ENCODE data around the gene TANGO6. TPM values are rescaled to one million over a fixed set of nuclear protein-coding genes. Genes with fewer than 3 reads are reported as not detected.
A peak's percentile ranks its signal among the peaks of the same experiment; 100 is the strongest.

The TANGO6 gene
- total and polyA plus RNA-seq, 2 of the 8 experiments (the other 6 are each of a cell fraction or from before 2014, with no cell fraction given) = 5.0 to 19.5 TPM

- TF ChIP-seq, protein P1, sequence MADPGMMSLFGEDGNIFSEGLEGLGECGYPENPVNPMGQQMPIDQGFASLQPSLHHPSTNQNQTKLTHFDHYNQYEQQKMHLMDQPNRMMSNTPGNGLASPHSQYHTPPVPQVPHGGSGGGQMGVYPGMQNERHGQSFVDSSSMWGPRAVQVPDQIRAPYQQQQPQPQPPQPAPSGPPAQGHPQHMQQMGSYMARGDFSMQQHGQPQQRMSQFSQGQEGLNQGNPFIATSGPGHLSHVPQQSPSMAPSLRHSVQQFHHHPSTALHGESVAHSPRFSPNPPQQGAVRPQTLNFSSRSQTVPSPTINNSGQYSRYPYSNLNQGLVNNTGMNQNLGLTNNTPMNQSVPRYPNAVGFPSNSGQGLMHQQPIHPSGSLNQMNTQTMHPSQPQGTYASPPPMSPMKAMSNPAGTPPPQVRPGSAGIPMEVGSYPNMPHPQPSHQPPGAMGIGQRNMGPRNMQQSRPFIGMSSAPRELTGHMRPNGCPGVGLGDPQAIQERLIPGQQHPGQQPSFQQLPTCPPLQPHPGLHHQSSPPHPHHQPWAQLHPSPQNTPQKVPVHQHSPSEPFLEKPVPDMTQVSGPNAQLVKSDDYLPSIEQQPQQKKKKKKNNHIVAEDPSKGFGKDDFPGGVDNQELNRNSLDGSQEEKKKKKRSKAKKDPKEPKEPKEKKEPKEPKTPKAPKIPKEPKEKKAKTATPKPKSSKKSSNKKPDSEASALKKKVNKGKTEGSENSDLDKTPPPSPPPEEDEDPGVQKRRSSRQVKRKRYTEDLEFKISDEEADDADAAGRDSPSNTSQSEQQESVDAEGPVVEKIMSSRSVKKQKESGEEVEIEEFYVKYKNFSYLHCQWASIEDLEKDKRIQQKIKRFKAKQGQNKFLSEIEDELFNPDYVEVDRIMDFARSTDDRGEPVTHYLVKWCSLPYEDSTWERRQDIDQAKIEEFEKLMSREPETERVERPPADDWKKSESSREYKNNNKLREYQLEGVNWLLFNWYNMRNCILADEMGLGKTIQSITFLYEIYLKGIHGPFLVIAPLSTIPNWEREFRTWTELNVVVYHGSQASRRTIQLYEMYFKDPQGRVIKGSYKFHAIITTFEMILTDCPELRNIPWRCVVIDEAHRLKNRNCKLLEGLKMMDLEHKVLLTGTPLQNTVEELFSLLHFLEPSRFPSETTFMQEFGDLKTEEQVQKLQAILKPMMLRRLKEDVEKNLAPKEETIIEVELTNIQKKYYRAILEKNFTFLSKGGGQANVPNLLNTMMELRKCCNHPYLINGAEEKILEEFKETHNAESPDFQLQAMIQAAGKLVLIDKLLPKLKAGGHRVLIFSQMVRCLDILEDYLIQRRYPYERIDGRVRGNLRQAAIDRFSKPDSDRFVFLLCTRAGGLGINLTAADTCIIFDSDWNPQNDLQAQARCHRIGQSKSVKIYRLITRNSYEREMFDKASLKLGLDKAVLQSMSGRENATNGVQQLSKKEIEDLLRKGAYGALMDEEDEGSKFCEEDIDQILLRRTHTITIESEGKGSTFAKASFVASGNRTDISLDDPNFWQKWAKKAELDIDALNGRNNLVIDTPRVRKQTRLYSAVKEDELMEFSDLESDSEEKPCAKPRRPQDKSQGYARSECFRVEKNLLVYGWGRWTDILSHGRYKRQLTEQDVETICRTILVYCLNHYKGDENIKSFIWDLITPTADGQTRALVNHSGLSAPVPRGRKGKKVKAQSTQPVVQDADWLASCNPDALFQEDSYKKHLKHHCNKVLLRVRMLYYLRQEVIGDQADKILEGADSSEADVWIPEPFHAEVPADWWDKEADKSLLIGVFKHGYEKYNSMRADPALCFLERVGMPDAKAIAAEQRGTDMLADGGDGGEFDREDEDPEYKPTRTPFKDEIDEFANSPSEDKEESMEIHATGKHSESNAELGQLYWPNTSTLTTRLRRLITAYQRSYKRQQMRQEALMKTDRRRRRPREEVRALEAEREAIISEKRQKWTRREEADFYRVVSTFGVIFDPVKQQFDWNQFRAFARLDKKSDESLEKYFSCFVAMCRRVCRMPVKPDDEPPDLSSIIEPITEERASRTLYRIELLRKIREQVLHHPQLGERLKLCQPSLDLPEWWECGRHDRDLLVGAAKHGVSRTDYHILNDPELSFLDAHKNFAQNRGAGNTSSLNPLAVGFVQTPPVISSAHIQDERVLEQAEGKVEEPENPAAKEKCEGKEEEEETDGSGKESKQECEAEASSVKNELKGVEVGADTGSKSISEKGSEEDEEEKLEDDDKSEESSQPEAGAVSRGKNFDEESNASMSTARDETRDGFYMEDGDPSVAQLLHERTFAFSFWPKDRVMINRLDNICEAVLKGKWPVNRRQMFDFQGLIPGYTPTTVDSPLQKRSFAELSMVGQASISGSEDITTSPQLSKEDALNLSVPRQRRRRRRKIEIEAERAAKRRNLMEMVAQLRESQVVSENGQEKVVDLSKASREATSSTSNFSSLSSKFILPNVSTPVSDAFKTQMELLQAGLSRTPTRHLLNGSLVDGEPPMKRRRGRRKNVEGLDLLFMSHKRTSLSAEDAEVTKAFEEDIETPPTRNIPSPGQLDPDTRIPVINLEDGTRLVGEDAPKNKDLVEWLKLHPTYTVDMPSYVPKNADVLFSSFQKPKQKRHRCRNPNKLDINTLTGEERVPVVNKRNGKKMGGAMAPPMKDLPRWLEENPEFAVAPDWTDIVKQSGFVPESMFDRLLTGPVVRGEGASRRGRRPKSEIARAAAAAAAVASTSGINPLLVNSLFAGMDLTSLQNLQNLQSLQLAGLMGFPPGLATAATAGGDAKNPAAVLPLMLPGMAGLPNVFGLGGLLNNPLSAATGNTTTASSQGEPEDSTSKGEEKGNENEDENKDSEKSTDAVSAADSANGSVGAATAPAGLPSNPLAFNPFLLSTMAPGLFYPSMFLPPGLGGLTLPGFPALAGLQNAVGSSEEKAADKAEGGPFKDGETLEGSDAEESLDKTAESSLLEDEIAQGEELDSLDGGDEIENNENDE (IDR thresholded peaks at IDR 0.05; ENCODE audit: insufficient replicate concordance, low read length) = no peak
- TF ChIP-seq JUND (IDR thresholded peaks at IDR 0.05; ENCODE audit: low read length) (no peak), RXRA (IDR thresholded peaks at IDR 0.05; ENCODE audit: insufficient read depth, low read depth, low read length) (no peak), CREB1 (IDR thresholded peaks at IDR 0.05) (0 out of 2 replicates have a peak, but pooled peaks have one; percentile 22), RBBP5 (IDR thresholded peaks at IDR 0.05; ENCODE audit: borderline replicate concordance, low read depth, low read length) (no peak), SP4 (IDR thresholded peaks at IDR 0.05; ENCODE audit: low read length) (no peak), SIRT6 (IDR thresholded peaks at IDR 0.05; ENCODE audit: low read length) (no peak), TCF12 (IDR thresholded peaks at IDR 0.05; ENCODE audit: low read depth, low read length) (no peak), ZNF274 (IDR thresholded peaks at IDR 0.05; ENCODE audit: borderline replicate concordance, extremely low read depth, low read length) (no peak)
- TF ChIP-seq, protein P2, sequence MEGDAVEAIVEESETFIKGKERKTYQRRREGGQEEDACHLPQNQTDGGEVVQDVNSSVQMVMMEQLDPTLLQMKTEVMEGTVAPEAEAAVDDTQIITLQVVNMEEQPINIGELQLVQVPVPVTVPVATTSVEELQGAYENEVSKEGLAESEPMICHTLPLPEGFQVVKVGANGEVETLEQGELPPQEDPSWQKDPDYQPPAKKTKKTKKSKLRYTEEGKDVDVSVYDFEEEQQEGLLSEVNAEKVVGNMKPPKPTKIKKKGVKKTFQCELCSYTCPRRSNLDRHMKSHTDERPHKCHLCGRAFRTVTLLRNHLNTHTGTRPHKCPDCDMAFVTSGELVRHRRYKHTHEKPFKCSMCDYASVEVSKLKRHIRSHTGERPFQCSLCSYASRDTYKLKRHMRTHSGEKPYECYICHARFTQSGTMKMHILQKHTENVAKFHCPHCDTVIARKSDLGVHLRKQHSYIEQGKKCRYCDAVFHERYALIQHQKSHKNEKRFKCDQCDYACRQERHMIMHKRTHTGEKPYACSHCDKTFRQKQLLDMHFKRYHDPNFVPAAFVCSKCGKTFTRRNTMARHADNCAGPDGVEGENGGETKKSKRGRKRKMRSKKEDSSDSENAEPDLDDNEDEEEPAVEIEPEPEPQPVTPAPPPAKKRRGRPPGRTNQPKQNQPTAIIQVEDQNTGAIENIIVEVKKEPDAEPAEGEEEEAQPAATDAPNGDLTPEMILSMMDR (IDR thresholded peaks at IDR 0.05; ENCODE audit: control extremely low read depth in 1 of 3, insufficient read depth in 1 of 3, low read depth in 1 of 3, low read length in 3 of 3) = peak; percentile 48 to 63 (median 60)
Measured at GRCh38 chr16:68972720-68973119, 129.4 kb downstream of the TANGO6 start (continued).
